Hindlimb muscle (tissue), 1 donor: ENCODE data around the gene ZNF146. TPM values are rescaled to one million over a fixed set of nuclear protein-coding genes. Genes with fewer than 3 reads are reported as not detected.
"Not testable (repeated sequence)": the region's sequence is repeated elsewhere in the genome, so short reads cannot be mapped to it uniquely, and the experiment has no call there.

Experiments
- DNase-seq: peaks from one replicate; pipeline ENCODE4 v3.0.0-alpha.2; 2013
- polyA plus RNA-seq: library from polyadenylated mRNA; unstranded; fragments of 120-200 nt; gene quantifications from one replicate; pipeline ENCODE4 v1.2.1, GENCODE V29; 2013; ENCODE audit not compliant: insufficient read length

The ZNF146 gene
- 58.6 TPM for polyA plus RNA-seq

- peak; percentile 97 for DNase-seq
Measured at GRCh38 chr19:36214386-36215275, at the start of gene ZNF146, which contains the start of gene ZNF565. TSS of gene ZNF146 (plus strand) at chr19:36215106. CDS start at chr19:36236441, 21,335 bp downstream. TSS of gene ZNF565 (minus strand) at chr19:36214665. CDS start at chr19:36201985, 12,680 bp downstream.

- DNase-seq, result no peak
Measured at GRCh38 chr19:36169084-36169760, 45.7 kb upstream of the ZNF146 start.

- DNase-seq, result no peak
Measured at GRCh38 chr19:36172852-36173251, 42.1 kb upstream of the ZNF146 start.

DNA sequence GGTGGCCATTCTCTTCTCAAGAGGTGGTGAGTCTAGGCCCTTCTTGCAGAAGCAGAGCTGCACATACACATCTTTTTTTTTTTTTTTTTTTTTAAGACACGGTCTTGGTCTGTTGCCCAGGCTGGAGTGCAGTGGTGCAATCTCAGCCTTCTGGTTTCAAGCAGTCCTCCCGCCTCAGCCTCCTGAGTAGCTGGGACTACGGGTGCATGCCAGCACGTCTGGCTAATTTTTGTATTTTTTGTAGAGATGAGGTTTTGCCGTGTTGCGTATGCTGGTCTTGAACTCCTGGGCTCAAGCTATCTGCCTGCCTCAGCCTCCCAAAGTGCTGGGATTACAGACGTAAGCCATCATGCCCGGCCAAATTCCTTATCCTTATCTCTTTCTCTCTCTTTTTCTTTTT lies 41.1 kb upstream of the ZNF146 start:
- not testable (repeated sequence) for DNase-seq

DNA sequence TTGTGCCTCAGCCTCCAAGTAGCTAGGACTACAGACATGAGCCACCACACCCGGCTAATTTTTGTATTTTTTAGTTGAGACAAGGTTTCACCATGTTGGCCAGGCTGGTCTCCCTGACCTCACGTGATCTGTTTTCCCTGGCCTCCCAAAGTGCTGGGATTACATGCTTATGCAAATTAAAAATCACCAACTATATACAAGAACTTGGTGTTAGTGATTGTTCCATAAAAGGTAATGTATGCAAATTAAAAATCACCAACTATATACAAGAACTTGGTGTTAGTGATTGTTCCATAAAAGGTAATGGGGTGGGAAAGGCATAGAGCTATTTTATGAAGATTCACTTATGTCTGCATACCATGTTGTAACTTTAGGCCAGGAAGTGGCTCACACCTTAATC lies 35.8 kb upstream of the ZNF146 start:
- DNase-seq, result not testable (repeated sequence)

DNA sequence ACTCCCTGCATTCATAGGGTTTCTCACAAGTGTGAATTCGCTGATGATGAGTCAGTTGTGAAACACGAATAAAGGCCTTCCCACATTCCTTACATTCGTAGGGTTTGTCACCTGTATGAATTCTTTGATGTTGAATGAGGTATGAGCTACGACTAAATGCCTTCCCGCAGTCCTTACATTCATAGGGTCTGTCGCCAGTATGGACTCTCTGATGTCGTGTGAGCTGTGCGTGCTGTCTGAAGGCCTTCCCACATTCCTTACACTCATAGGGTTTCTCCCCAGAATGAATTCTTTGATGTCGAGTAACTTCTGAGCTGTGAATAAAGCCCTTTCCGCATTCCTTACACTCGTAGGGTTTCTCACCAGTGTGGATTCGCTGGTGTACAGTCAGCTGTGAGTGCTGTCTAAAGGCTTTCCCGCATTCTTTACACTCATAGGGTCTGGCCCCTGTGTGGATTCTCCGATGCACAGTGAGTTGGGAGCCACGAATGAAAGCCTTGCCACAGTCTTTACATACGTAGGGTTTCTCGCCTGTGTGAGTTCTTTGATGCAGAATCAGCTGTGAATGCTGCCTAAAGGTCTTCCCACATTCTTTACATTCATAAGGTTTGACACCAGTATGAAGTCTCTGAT lies 32.2 kb upstream of the ZNF146 start:
- DNase-seq, result no peak

DNA sequence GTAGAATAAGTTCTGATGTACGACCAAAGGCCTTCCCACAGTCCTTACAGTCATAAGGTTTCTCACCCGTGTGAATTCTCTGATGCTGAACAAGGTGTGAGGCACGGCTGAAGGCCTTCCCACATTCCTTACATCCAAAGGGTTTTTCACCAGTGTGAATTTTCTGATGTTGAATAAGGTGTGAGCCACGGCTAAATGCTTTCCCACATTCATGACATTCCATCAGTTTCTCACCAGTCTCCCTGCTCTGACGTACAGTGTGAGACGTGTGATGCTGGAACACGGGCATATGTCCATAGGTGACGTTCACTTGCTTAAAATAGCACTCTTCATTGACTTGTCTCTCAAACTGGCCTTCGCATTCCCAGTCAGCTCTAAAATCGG lies 31.7 kb upstream of the ZNF146 start:
- no peak for DNase-seq

- DNase-seq, result not testable (repeated sequence)
Measured at GRCh38 chr19:36186722-36187121, 28.2 kb upstream of the ZNF146 start.

DNA sequence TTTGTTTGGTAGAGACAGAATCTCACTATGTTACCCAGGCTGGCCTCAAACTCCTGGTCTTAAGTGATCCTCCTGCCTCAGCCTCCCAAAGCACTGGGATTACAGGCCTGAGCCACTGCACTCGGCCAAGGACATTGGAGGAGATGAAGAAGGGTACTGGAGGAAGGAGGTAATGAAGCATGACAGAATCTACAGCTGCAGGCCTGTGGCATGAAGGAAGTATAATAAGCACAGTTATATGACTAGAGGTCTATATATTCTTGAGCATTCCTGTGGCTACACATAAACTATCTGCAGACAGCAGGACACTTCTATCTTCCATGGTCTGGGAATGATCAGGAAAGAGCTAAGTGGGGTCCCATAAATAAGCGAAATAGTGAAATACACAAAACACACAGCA lies 18.7 kb upstream of the ZNF146 start:
- DNase-seq, result no peak

GRCh38 chr19:36198119-36198518 lies 16.8 kb upstream of the ZNF146 start:
- DNase-seq, result no peak

GRCh38 chr19:36201684-36202083 lies 13.2 kb upstream of the ZNF146 start:
- DNase-seq, result no peak

DNA sequence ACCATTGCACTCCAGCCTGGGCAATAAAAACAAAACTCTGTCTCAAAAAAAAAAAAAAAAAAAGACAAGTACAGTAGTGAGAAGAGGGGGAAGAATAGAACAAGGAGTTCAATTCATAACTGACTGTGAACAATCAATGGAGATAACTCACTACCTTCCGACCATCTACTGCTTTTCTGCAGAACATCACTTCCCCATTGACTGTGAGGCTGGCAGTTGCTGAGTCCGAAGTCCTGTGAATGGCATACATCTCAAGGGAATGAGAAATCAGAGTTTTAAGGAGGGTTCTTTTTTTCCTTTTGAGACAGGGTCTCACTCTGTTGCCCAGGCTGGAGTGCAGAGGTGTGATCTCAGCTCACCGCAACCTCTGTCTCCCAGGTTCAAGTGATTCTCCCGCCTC lies 11.6 kb upstream of the ZNF146 start:
- DNase-seq, result no peak

GRCh38 chr19:36207605-36208252 lies 7.2 kb upstream of the ZNF146 start:
- DNase-seq, result no peak

DNA sequence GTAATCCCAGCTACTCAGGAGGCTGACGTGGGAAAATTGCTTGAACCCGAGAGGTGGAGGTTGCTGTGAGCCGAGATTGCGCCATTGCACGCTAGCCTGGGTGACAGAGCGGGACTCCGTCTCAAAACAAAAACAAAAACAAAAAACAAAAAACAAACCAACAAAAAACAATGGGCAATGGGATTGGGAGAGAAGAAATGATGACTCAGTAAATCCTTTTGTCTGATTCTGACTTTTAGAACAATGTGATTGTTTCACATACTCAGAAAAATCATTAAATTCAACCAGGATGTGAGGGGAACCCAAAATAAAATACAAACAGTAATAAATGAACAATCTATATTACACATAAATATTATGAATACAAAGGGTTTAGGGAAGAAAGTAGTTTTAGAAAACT lies 5.5 kb upstream of the ZNF146 start:
- no peak for DNase-seq

- no peak for DNase-seq
Measured at GRCh38 chr19:36210497-36210896, 4.4 kb upstream of the ZNF146 start.

- DNase-seq, result no peak
Measured at GRCh38 chr19:36212895-36213294, 2.0 kb upstream of the ZNF146 start.

- peak; percentile 58 for DNase-seq
Measured at GRCh38 chr19:36215276-36216123, 594 bp downstream of the ZNF146 start.

- no peak for DNase-seq
Measured at GRCh38 chr19:36221474-36221873, 6.6 kb downstream of the ZNF146 start.

GRCh38 chr19:36222503-36222902 lies 7.6 kb downstream of the ZNF146 start:
- no peak for DNase-seq

- no peak for DNase-seq
Measured at GRCh38 chr19:36225219-36225892, 10.4 kb downstream of the ZNF146 start.

GRCh38 chr19:36233626-36234025 lies 18.7 kb downstream of the ZNF146 start:
- DNase-seq, result not testable (repeated sequence)
